H9 (cell line): ENCODE measurements around the gene GLCE. TPM values are rescaled to one million over a fixed set of nuclear protein-coding genes. Genes with fewer than 3 reads are reported as not detected.

Source experiments
- DNase-seq: peaks from one replicate; pipeline ENCODE4 v3.0.0-alpha.2; 2017
- H2AFZ ChIP-seq: one replicate; pipeline ENCODE4 v1.6.1; 2013; ENCODE audit warnings: mild to moderate bottlenecking, low read length, control low read depth, moderate library complexity
- H2AK5ac ChIP-seq: 2 replicates; pipeline ENCODE4 v1.6.1; 2013; ENCODE audit warnings: low read length, control low read depth, mixed read lengths; ENCODE audit not compliant: insufficient read length
- H2BK120ac ChIP-seq: one replicate; pipeline ENCODE4 v1.6.1; 2013; ENCODE audit warnings: low read depth, mild to moderate bottlenecking, low read length, control low read depth, inconsistent platforms; ENCODE audit not compliant: poor library complexity, severe bottlenecking
- H2BK12ac ChIP-seq: 2 replicates; pipeline ENCODE4 v1.6.1; 2013; ENCODE audit warnings: low read length, control low read depth, mixed read lengths, low read depth; ENCODE audit not compliant: insufficient read length
- H2BK15ac ChIP-seq: 2 replicates; pipeline ENCODE4 v1.6.1; 2013; ENCODE audit warnings: low read depth, low read length, control low read depth
- H2BK20ac ChIP-seq: one replicate; pipeline ENCODE4 v1.6.1; 2013; ENCODE audit warnings: low read depth, mild to moderate bottlenecking, low read length, control low read depth, inconsistent platforms; ENCODE audit not compliant: poor library complexity, severe bottlenecking
- H2BK5ac ChIP-seq: 2 replicates; pipeline ENCODE4 v1.6.1; 2013; ENCODE audit warnings: low read length, control low read depth, mixed read lengths; ENCODE audit not compliant: insufficient read length
- H3K14ac ChIP-seq: 2 replicates; pipeline ENCODE4 v1.6.1; 2013; ENCODE audit warnings: low read length, control low read depth; ENCODE audit not compliant: insufficient read depth
- H3K18ac ChIP-seq: 2 replicates; pipeline ENCODE4 v1.6.1; 2013; ENCODE audit warnings: low read depth, mild to moderate bottlenecking, mixed read lengths, low read length, control low read depth; ENCODE audit not compliant: insufficient read length
- H3K23ac ChIP-seq: 2 replicates; pipeline ENCODE4 v1.6.1; 2013; ENCODE audit warnings: low read length, control low read depth, mixed read lengths, low read depth; ENCODE audit not compliant: insufficient read length
- H3K23me2 ChIP-seq: 2 replicates; pipeline ENCODE4 v1.6.1; 2013; ENCODE audit warnings: low read depth, mild to moderate bottlenecking, mixed read lengths, low read length, control low read depth; ENCODE audit not compliant: insufficient read length, poor library complexity, severe bottlenecking
- H3K27ac ChIP-seq: 2 replicates; pipeline ENCODE4 v1.5.1; 2013; ENCODE audit warnings: low read length, control low read depth, mixed read lengths, low read depth; ENCODE audit not compliant: insufficient read length
- H3K27me3 ChIP-seq: 2 replicates; pipeline ENCODE4 v1.6.1; 2013; ENCODE audit warnings: low read length, control low read depth, inconsistent platforms; ENCODE audit not compliant: insufficient read depth
- H3K4ac ChIP-seq: 2 replicates; pipeline ENCODE4 v1.6.1; 2013; ENCODE audit warnings: low read depth, mild to moderate bottlenecking, control low read depth, inconsistent platforms, low read length, moderate library complexity
- H3K4me1 ChIP-seq: 2 replicates; pipeline ENCODE4 v1.6.1; 2013; ENCODE audit warnings: low read length, control low read depth, inconsistent platforms; ENCODE audit not compliant: insufficient read depth
- H3K4me2 ChIP-seq: 2 replicates; pipeline ENCODE4 v1.6.1; 2013; ENCODE audit warnings: low read length, control low read depth, mixed read lengths; ENCODE audit not compliant: insufficient read length, insufficient read depth
- H3K56ac ChIP-seq: 2 replicates; pipeline ENCODE4 v1.6.1; 2013; ENCODE audit warnings: low read depth, mild to moderate bottlenecking, mixed read lengths, low read length, control low read depth; ENCODE audit not compliant: insufficient read length
- H3K79me1 ChIP-seq: 2 replicates; pipeline ENCODE4 v1.6.1; 2013; ENCODE audit warnings: low read depth, mild to moderate bottlenecking, moderate library complexity, low read length, control low read depth, inconsistent platforms; ENCODE audit not compliant: insufficient read depth, poor library complexity, severe bottlenecking
- H3K79me2 ChIP-seq: 2 replicates; pipeline ENCODE4 v1.6.1; 2013; ENCODE audit warnings: low read length, control low read depth, inconsistent platforms; ENCODE audit not compliant: insufficient read depth
- H3K9ac ChIP-seq: 2 replicates; pipeline ENCODE4 v1.6.1; 2013; ENCODE audit warnings: low read length, control low read depth, mixed read lengths; ENCODE audit not compliant: insufficient read length; ENCODE audit errors: extremely low read depth
- H3K9me3 ChIP-seq: one replicate; pipeline ENCODE4 v1.6.1; 2013; ENCODE audit warnings: low read depth, low read length, inconsistent platforms; ENCODE audit not compliant: control insufficient read depth
- H3T11ph ChIP-seq: one replicate; pipeline ENCODE4 v1.6.1; 2013; ENCODE audit warnings: mild to moderate bottlenecking, low read length, control low read depth, inconsistent platforms
- H4K20me1 ChIP-seq: one replicate; pipeline ENCODE4 v1.6.1; 2013; ENCODE audit not compliant: control insufficient read depth, insufficient read length, insufficient read depth
- H4K5ac ChIP-seq: 2 replicates; pipeline ENCODE4 v1.6.1; 2013; ENCODE audit warnings: low read depth, mild to moderate bottlenecking, mixed read lengths, low read length, control low read depth; ENCODE audit not compliant: insufficient read length
- H4K8ac ChIP-seq: replicated peaks from 2 replicates; pipeline ENCODE4 v1.6.1; 2013; ENCODE audit warnings: low read length, control low read depth, mixed read lengths, low read depth; ENCODE audit not compliant: insufficient read length
- H4K91ac ChIP-seq: 2 replicates; pipeline ENCODE4 v1.6.1; 2013; ENCODE audit warnings: low read depth, mild to moderate bottlenecking, moderate library complexity, mixed read lengths, low read length, control low read depth; ENCODE audit not compliant: insufficient read length
- H3K27ac Mint-ChIP-seq, 3 experiments: 2 replicates in 2 of 3; 3 replicates in 1 of 3; pipeline ENCODE4 v1.8.0; 2020 to 2021; ENCODE audit warnings: mixed read lengths in 3 of 3, mild to moderate bottlenecking in 1 of 3, moderate library complexity in 1 of 3
- H3K27me3 Mint-ChIP-seq: 2 replicates; pipeline ENCODE4 v1.8.0; 2021; ENCODE audit warnings: low read depth, mild to moderate bottlenecking, moderate library complexity, mixed read lengths
- H3K36me3 Mint-ChIP-seq, 3 experiments: 2 replicates in 2 of 3; 3 replicates in 1 of 3; pipeline ENCODE4 v1.8.0; 2020 to 2021; ENCODE audit warnings: low read depth in 3 of 3, mixed read lengths in 3 of 3; ENCODE audit not compliant: insufficient read depth in 1 of 3
- H3K4me1 Mint-ChIP-seq, 2 experiments: 2 replicates each; pipeline ENCODE4 v1.8.0; 2020; ENCODE audit warnings: mixed read lengths in 2 of 2
- H3K4me3 Mint-ChIP-seq, 2 experiments: 2 replicates in 1 of 2; 3 replicates in 1 of 2; pipeline ENCODE4 v1.8.0; 2020 to 2021; ENCODE audit warnings: mild to moderate bottlenecking in 2 of 2, mixed read lengths in 2 of 2, moderate library complexity in 1 of 2
- H3K9me3 Mint-ChIP-seq, 2 experiments: 2 replicates in 1 of 2; 3 replicates in 1 of 2; pipeline ENCODE4 v1.8.0; 2020; ENCODE audit warnings: mild to moderate bottlenecking in 2 of 2, mixed read lengths in 2 of 2, moderate library complexity in 1 of 2
- WGBS: extraction: QIAGEN DNeasy Blood & Tissue Kit; methylation state at CpG from one replicate; pipeline ENCODE4 v1.1.7; 2013; ENCODE audit warnings: missing lambda C conversion rate, low lambda C conversion rate, mixed read lengths; ENCODE audit not compliant: insufficient read length; ENCODE audit errors: extremely low coverage; 5-methylcytosine and 5-hydroxymethylcytosine counted together
- total RNA-seq: library from RNA; stranded (reverse); gene quantifications from 2 replicates; pipeline ENCODE4 v1.2.1, GENCODE V29; 2021
- TF ChIP-seq, protein P1 (sequence below): fragments of 200-600 bp; sonication (generic); conservative IDR thresholded peaks from 3 replicates; pipeline ENCODE4 v1.8.0; 2021; ENCODE audit warnings: antibody characterized with exemption, mild to moderate bottlenecking

Gene GLCE
- total RNA-seq, 1 experiment from 2014 or later = 12.2 TPM

DNA sequence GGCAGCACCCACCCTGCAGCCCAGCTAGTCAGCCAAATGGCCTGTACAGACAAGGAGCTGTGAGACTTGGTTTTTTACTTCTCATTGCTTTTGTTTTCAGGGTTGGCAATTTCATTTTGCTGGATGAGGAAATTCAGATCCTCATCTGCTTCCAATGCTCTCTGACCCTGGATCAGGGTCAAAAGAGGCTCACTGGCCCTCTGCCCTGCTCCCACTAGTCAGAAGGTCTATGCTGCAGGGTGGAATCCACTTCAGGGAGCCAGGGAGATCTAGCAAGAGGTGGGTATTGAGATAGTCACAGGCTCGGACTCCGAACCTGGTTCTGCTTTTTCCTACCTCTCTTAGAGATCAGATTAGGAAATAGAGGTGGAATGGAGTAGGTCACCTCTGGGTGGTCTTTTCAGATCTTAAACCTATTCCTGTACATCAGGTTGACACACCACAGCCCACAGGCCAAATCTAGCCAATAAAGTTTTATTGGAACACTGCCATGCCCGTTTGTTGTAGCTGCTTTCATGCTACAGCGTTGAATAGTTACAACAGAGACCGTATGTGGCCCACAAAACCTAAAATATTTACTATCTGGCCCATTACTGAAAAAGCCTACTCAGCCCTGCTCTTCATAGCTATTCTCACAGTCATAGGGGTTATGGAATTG is 26.4 kb upstream of the GLCE start:
- H3K14ac ChIP-seq = no peak overlapping the region
- no peak overlapping the region for H3K9ac ChIP-seq
- no peak for DNase-seq
- H3K23me2 ChIP-seq = no peaks in the 10 kb centered on the region
- H3K79me2 ChIP-seq = no peaks in the 10 kb centered on the region
- no peak overlapping the region for H4K5ac ChIP-seq
- no peaks in the 10 kb centered on the region for H3K27me3 ChIP-seq
- no peak overlapping the region for H2BK120ac ChIP-seq
- TF ChIP-seq, protein P1, sequence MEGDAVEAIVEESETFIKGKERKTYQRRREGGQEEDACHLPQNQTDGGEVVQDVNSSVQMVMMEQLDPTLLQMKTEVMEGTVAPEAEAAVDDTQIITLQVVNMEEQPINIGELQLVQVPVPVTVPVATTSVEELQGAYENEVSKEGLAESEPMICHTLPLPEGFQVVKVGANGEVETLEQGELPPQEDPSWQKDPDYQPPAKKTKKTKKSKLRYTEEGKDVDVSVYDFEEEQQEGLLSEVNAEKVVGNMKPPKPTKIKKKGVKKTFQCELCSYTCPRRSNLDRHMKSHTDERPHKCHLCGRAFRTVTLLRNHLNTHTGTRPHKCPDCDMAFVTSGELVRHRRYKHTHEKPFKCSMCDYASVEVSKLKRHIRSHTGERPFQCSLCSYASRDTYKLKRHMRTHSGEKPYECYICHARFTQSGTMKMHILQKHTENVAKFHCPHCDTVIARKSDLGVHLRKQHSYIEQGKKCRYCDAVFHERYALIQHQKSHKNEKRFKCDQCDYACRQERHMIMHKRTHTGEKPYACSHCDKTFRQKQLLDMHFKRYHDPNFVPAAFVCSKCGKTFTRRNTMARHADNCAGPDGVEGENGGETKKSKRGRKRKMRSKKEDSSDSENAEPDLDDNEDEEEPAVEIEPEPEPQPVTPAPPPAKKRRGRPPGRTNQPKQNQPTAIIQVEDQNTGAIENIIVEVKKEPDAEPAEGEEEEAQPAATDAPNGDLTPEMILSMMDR = no peak
- H3T11ph ChIP-seq = no peak overlapping the region
- no CpG with 5 or more reads among the region's 5 CpGs for WGBS
- H3K79me1 ChIP-seq = no peaks in the 10 kb centered on the region
- H2BK15ac ChIP-seq = no peak overlapping the region
- H4K20me1 ChIP-seq = no peaks in the 10 kb centered on the region
- H3K27me3 Mint-ChIP-seq = peaks cover 10% of the 10 kb centered on the region
- H2BK5ac ChIP-seq = no peak overlapping the region
- H3K4me1 Mint-ChIP-seq = peaks cover 41 to 54% of the 10 kb centered on the region in 2 experiments
- H2AK5ac ChIP-seq = no peak overlapping the region
- no peak overlapping the region for H3K4ac ChIP-seq
- no peak overlapping the region for H3K4me3 Mint-ChIP-seq
- no peak overlapping the region for H2BK12ac ChIP-seq
- H3K36me3 Mint-ChIP-seq = no peaks in the 10 kb centered on the region
- no peak overlapping the region for H3K4me2 ChIP-seq
- H2AFZ ChIP-seq = no peak overlapping the region
- no peak overlapping the region for H3K56ac ChIP-seq
- no peak overlapping the region for H4K91ac ChIP-seq
- no peak overlapping the region for H3K18ac ChIP-seq
- no peak overlapping the region for H3K27ac ChIP-seq
- no peak overlapping the region for H4K8ac ChIP-seq
- H3K9me3 ChIP-seq = no peaks in the 10 kb centered on the region
- H3K4me1 ChIP-seq = peaks cover 4% of the 10 kb centered on the region; the same call in 1 of the 2 replicates
- no peak overlapping the region for H3K23ac ChIP-seq
- H2BK20ac ChIP-seq = no peak overlapping the region
- H3K27ac Mint-ChIP-seq = no peak overlapping the region
- no peaks in the 10 kb centered on the region for H3K9me3 Mint-ChIP-seq
